Endothelial cell (in vitro differentiated cells): ENCODE measurements around the gene CASD1. TPM values are rescaled to one million over a fixed set of nuclear protein-coding genes. Genes with fewer than 3 reads are reported as not detected.

Experiments
- DNase-seq: peaks from one replicate; pipeline ENCODE4 v3.0.0; 2021; ENCODE audit warnings: low spot score
- H3K27ac Mint-ChIP-seq: one replicate; pipeline ENCODE4 v1.8.0; 2021; ENCODE audit warnings: mixed read lengths, inconsistent platforms; ENCODE audit not compliant: unreplicated experiment
- H3K27me3 Mint-ChIP-seq: one replicate; pipeline ENCODE4 v1.8.0; 2021; ENCODE audit warnings: mild to moderate bottlenecking, moderate library complexity, mixed read lengths, inconsistent platforms; ENCODE audit not compliant: unreplicated experiment
- H3K36me3 Mint-ChIP-seq: one replicate; pipeline ENCODE4 v1.8.0; 2021; ENCODE audit warnings: mild to moderate bottlenecking, low read depth, mixed read lengths, inconsistent platforms; ENCODE audit not compliant: unreplicated experiment
- H3K4me1 Mint-ChIP-seq: one replicate; pipeline ENCODE4 v1.8.0; 2021; ENCODE audit warnings: mild to moderate bottlenecking, mixed read lengths, inconsistent platforms; ENCODE audit not compliant: unreplicated experiment
- H3K4me3 Mint-ChIP-seq: one replicate; pipeline ENCODE4 v1.8.0; 2021; ENCODE audit warnings: mild to moderate bottlenecking, mixed read lengths, inconsistent platforms; ENCODE audit not compliant: unreplicated experiment
- H3K9me3 Mint-ChIP-seq: one replicate; pipeline ENCODE4 v1.8.0; 2021; ENCODE audit warnings: mixed read lengths, inconsistent platforms; ENCODE audit not compliant: unreplicated experiment
- total RNA-seq: library from RNA; stranded (reverse); fragmentation: NEBNext Ultra II Directional; extraction: Animal tissue kit (Norgen Biotek cat#: 25700); gene quantifications from one replicate; pipeline ENCODE4 v1.2.1, GENCODE V29; 2021; ENCODE audit not compliant: unreplicated experiment
- TF ChIP-seq, protein P1 (sequence below): fragments of 200-600 bp; sonication (generic); IDR thresholded peaks from one replicate; pipeline ENCODE4 v1.5.0; 2021; ENCODE audit warnings: antibody characterized with exemption; ENCODE audit not compliant: unreplicated experiment

Gene CASD1
- total RNA-seq, 1 donor from 2014 or later = 28.8 TPM

GRCh38 chr7:94584113-94584512 is 74.5 kb downstream of the CASD1 start:
- H3K27ac Mint-ChIP-seq = no peak overlapping the region
- H3K36me3 Mint-ChIP-seq = peaks cover 6% of the 10 kb centered on the region
- no peak overlapping the region for H3K4me3 Mint-ChIP-seq

DNA sequence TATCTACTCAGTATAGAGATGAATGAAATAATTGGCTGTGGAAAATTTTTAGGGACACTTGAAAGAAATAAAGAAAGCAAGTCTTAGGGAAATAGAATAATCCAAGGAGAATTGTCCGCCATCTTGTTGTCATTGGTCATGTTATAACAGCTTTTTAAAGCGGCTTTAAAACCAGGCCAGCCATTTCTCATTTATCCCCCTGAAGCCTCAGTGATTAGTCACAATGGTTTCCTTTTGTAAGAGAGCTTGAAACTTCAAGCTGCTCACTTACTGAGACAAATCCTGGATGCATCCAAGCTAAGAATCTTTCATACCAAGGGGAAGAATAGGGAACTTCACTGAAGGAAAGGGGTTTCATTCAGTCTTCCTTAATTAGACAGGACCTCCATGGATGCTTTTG is 78.5 kb downstream of the CASD1 start:
- Mint-ChIP-seq H3K4me1 (no peaks in the 10 kb centered on the region), H3K4me3 (no peak overlapping the region), H3K36me3 (peaks cover 15% of the 10 kb centered on the region), H3K27ac (no peak overlapping the region), H3K27me3 (no peaks in the 10 kb centered on the region), H3K9me3 (no peaks in the 10 kb centered on the region)
- TF ChIP-seq, protein P1, sequence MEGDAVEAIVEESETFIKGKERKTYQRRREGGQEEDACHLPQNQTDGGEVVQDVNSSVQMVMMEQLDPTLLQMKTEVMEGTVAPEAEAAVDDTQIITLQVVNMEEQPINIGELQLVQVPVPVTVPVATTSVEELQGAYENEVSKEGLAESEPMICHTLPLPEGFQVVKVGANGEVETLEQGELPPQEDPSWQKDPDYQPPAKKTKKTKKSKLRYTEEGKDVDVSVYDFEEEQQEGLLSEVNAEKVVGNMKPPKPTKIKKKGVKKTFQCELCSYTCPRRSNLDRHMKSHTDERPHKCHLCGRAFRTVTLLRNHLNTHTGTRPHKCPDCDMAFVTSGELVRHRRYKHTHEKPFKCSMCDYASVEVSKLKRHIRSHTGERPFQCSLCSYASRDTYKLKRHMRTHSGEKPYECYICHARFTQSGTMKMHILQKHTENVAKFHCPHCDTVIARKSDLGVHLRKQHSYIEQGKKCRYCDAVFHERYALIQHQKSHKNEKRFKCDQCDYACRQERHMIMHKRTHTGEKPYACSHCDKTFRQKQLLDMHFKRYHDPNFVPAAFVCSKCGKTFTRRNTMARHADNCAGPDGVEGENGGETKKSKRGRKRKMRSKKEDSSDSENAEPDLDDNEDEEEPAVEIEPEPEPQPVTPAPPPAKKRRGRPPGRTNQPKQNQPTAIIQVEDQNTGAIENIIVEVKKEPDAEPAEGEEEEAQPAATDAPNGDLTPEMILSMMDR = no peak
- no peak for DNase-seq

More at GRCh38 chr7:94584113-94584512, 74.5 kb downstream of the CASD1 start:
- no peaks in the 10 kb centered on the region for H3K9me3 Mint-ChIP-seq
- no peaks in the 10 kb centered on the region for H3K27me3 Mint-ChIP-seq
- H3K4me1 Mint-ChIP-seq = no peaks in the 10 kb centered on the region
- TF ChIP-seq, protein P1 = no peak
- no peak for DNase-seq

DNA sequence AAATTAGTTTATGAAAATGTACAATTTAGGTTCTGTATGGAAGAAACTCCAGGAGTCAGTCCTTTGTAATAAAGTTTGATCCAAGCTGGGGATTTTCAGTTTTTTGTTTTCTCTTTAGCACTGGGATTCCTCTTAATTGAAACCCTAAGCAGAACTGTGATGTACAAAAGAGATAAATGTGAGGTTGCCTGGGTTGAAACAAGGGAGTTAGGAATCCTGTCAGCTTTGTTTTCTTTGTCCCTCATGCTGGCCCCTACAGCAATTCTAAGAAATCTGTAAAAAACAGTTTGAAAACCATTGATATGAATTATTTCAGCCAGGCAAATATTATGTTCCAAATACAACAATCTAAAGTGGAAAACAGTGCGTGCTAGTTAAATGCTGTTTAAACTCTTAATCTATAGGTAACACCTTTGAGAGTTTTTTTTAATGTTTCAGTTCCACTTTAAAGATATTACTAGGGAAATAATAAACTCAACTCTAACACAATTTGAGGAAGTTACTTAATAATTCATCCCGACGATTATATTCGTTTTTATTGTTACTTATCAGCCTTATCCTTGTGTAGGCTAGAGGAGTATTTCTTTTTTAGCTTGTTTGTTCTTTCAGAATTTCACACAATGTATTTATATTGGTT is 81.0 kb downstream of the CASD1 start:
- DNase-seq = no peak
- Mint-ChIP-seq H3K27ac (no peak overlapping the region), H3K4me3 (no peak overlapping the region), H3K27me3 (peaks cover 2% of the 10 kb centered on the region), H3K4me1 (no peaks in the 10 kb centered on the region), H3K9me3 (no peaks in the 10 kb centered on the region), H3K36me3 (peaks cover 15% of the 10 kb centered on the region)
- TF ChIP-seq, protein P1 = no peak

GRCh38 chr7:94591176-94591575 is 81.6 kb downstream of the CASD1 start:
- Mint-ChIP-seq H3K4me3 (no peak overlapping the region), H3K4me1 (no peaks in the 10 kb centered on the region), H3K27me3 (peaks cover 2% of the 10 kb centered on the region), H3K36me3 (peaks cover 15% of the 10 kb centered on the region), H3K9me3 (no peaks in the 10 kb centered on the region), H3K27ac (no peak overlapping the region)
- no peak for DNase-seq
- TF ChIP-seq, protein P1 = no peak

DNA sequence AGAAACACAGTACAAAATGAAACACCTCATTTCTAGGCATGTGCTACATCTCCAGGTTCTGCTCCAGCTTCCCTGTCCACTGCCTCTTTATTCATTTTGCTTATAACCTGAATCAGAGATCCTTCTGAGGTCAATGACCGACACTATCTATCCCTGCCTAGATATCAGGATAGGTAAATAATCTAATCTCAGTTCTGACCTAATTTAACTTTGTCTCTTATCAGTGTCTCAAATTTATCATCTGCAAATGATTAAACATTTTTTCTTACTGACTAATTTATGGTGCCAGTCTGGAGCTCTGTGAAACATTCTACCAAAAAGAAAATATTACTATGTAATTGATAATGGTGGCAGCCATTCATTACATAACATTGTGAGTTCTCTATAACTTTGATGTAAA is 85.3 kb downstream of the CASD1 start:
- peaks cover 5% of the 10 kb centered on the region for H3K36me3 Mint-ChIP-seq

More for the DNA sequence above, 85.3 kb downstream of the CASD1 start:
- H3K27me3 Mint-ChIP-seq = peaks cover 4% of the 10 kb centered on the region
- no peak overlapping the region for H3K4me3 Mint-ChIP-seq
- H3K4me1 Mint-ChIP-seq = no peaks in the 10 kb centered on the region
- H3K27ac Mint-ChIP-seq = no peak overlapping the region
- no peaks in the 10 kb centered on the region for H3K9me3 Mint-ChIP-seq
- no peak for DNase-seq
- TF ChIP-seq, protein P1 = no peak
